ENCODE results near the gene CLK3. TPM values are rescaled to one million over a fixed set of nuclear protein-coding genes. Genes with fewer than 3 reads are reported as not detected.

Gene CLK3
- total RNA-seq, 1 donor from 2014 or later: 53.2 TPM

DNA sequence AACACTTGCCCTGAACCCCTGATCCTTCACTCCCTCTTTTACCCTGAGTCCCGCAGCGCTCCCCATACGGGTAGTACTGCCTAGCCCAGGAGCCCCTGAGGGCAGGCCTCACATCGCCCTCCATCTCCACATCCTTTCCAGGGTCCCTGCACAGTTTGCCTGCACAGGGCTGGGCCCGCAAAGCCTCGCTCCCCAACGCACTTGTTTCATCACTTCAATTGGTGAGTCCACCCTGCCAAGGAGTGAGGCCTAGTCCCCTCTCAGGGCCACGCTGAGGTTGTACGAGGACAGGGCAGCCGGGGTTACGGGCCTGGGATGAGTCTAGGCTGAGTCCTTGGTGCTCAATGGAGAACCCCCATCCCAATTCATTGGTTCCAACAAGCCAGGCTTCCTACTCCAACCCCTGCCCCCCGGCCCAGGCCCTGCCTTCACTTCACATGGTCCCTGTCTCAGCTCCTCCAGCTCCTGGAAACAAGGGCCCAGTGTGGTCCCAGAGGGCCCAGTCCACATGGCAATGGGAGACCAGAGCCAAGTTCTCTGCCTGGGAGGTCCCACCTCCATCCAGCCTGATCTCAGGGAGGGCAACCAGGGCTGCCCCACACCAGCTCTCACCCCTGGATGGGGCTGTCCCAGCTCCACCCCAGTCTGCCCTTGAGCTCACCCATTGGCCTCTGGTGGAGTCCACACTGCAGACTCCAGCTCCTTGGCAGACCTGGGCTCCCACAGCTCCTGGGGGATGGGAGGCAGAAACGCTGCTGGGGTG lies 12.4 kb upstream of the CLK3 start:
- TF ChIP-seq, protein P1, sequence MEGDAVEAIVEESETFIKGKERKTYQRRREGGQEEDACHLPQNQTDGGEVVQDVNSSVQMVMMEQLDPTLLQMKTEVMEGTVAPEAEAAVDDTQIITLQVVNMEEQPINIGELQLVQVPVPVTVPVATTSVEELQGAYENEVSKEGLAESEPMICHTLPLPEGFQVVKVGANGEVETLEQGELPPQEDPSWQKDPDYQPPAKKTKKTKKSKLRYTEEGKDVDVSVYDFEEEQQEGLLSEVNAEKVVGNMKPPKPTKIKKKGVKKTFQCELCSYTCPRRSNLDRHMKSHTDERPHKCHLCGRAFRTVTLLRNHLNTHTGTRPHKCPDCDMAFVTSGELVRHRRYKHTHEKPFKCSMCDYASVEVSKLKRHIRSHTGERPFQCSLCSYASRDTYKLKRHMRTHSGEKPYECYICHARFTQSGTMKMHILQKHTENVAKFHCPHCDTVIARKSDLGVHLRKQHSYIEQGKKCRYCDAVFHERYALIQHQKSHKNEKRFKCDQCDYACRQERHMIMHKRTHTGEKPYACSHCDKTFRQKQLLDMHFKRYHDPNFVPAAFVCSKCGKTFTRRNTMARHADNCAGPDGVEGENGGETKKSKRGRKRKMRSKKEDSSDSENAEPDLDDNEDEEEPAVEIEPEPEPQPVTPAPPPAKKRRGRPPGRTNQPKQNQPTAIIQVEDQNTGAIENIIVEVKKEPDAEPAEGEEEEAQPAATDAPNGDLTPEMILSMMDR (IDR thresholded peaks at IDR 0.05): no peak
- H3K36me3 Mint-ChIP-seq (ENCODE audit: unreplicated experiment): no peaks in the 10 kb centered on the region

GRCh38 chr15:74603789-74604705 lies 11.6 kb upstream of the CLK3 start:
- H3K9me3 Mint-ChIP-seq (ENCODE audit: unreplicated experiment): no peaks in the 10 kb centered on the region
- H3K27me3 Mint-ChIP-seq (ENCODE audit: unreplicated experiment): peaks cover 9% of the 10 kb centered on the region
- H3K4me3 Mint-ChIP-seq (ENCODE audit: unreplicated experiment): no peak overlapping the region
- no peak for DNase-seq (ENCODE audit: extremely low spot score, unreplicated experiment)
- no peaks in the 10 kb centered on the region for H3K4me1 Mint-ChIP-seq (ENCODE audit: unreplicated experiment)
- H3K27ac Mint-ChIP-seq (ENCODE audit: unreplicated experiment): no peak overlapping the region
- TF ChIP-seq, protein P1 (IDR thresholded peaks at IDR 0.05): no peak
- no peaks in the 10 kb centered on the region for H3K36me3 Mint-ChIP-seq (ENCODE audit: unreplicated experiment)

More for the DNA sequence above, 12.4 kb upstream of the CLK3 start:
- no peak overlapping the region for H3K4me3 Mint-ChIP-seq (ENCODE audit: unreplicated experiment)
- no peaks in the 10 kb centered on the region for H3K9me3 Mint-ChIP-seq (ENCODE audit: unreplicated experiment)
- no peaks in the 10 kb centered on the region for H3K4me1 Mint-ChIP-seq (ENCODE audit: unreplicated experiment)
- H3K27me3 Mint-ChIP-seq (ENCODE audit: unreplicated experiment): peaks cover 5% of the 10 kb centered on the region
- no peak for DNase-seq (ENCODE audit: extremely low spot score, unreplicated experiment)
- no peak overlapping the region for H3K27ac Mint-ChIP-seq (ENCODE audit: unreplicated experiment)

DNA sequence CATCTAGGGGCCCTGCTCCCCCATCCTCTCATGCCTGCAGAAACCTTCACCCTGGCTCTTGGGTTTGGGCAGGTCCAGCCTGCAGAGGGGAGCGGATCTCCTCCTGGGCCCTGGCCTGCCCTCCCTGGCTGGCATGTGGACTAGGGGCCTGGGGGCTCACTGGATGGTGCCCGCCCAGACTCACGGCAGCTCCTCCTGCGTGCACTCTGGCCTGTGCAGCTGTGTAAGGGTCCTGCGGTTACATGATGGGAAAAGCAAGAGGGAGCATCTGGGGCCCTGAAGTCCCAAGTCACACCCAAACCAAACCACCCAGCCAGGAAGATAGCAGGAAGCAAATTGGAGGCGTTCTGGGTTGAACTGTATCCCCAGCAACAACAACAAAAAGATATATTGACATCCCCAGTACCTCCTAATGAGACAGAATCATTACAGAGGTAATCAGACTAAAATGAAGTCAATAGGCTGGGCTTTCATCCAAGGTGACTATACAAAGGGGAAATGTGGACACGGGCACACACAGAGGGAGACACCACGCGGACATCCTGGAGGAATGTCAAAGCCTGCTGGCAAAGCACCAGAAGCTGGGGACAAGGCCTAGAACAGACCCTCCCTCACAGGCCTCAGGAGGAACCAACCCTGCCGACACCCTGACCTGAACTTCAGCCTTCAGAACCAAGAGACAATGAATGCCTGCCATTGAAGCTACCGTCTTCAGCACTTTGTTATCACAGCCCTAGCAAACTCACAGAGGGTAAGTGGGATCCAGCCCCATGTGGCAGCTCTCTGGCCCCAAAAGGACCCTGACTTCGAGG lies 10.4 kb upstream of the CLK3 start:
- TF ChIP-seq, protein P1 (IDR thresholded peaks at IDR 0.05): no peak
- no peak overlapping the region for H3K27ac Mint-ChIP-seq (ENCODE audit: unreplicated experiment)
- H3K4me1 Mint-ChIP-seq (ENCODE audit: unreplicated experiment): no peaks in the 10 kb centered on the region
- H3K9me3 Mint-ChIP-seq (ENCODE audit: unreplicated experiment): no peaks in the 10 kb centered on the region
- peaks cover 13% of the 10 kb centered on the region for H3K27me3 Mint-ChIP-seq (ENCODE audit: unreplicated experiment)
- H3K36me3 Mint-ChIP-seq (ENCODE audit: unreplicated experiment): no peaks in the 10 kb centered on the region
- no peak for DNase-seq (ENCODE audit: extremely low spot score, unreplicated experiment)
- H3K4me3 Mint-ChIP-seq (ENCODE audit: unreplicated experiment): no peak overlapping the region

GRCh38 chr15:74605795-74606150 lies 9.9 kb upstream of the CLK3 start:
- DNase-seq (ENCODE audit: extremely low spot score, unreplicated experiment): no peak
- H3K4me3 Mint-ChIP-seq (ENCODE audit: unreplicated experiment): no peak overlapping the region
- no peak overlapping the region for H3K27ac Mint-ChIP-seq (ENCODE audit: unreplicated experiment)
- H3K9me3 Mint-ChIP-seq (ENCODE audit: unreplicated experiment): no peaks in the 10 kb centered on the region
- H3K27me3 Mint-ChIP-seq (ENCODE audit: unreplicated experiment): peaks cover 13% of the 10 kb centered on the region
- H3K36me3 Mint-ChIP-seq (ENCODE audit: unreplicated experiment): no peaks in the 10 kb centered on the region
- no peaks in the 10 kb centered on the region for H3K4me1 Mint-ChIP-seq (ENCODE audit: unreplicated experiment)
- TF ChIP-seq, protein P1 (IDR thresholded peaks at IDR 0.05): no peak
